NCI-H187 (cell line): ENCODE data around the gene PGR.
"Not testable (repeated sequence)": the region's sequence is repeated elsewhere in the genome, so short reads cannot be mapped to it uniquely, and the experiment has no call there.

ENCODE experiments used
- DNase-seq, 2 experiments: peaks; one replicate each; lab custom pipeline; 2025; lab: John Stamatoyannopoulos, UW

The PGR gene

GRCh38 chr11:101082813-101083212 lies 46.8 kb downstream of the PGR start:
- DNase-seq, result no peak

GRCh38 chr11:101063706-101064105 lies 65.9 kb downstream of the PGR start:
- no peak for DNase-seq

- DNase-seq, result no peak
Measured at GRCh38 chr11:101061606-101062005, 68.0 kb downstream of the PGR start.

- DNase-seq, result no peak
Measured at GRCh38 chr11:101059331-101059730, 70.3 kb downstream of the PGR start.

- DNase-seq, result no peak
Measured at GRCh38 chr11:101053492-101053891, 76.1 kb downstream of the PGR start.

GRCh38 chr11:101051677-101052076 lies 77.9 kb downstream of the PGR start:
- DNase-seq, result no peak

GRCh38 chr11:101049813-101050212 lies 79.8 kb downstream of the PGR start:
- no peak for DNase-seq

- DNase-seq, result no peak
Measured at GRCh38 chr11:101049123-101049522, 80.5 kb downstream of the PGR start.

- DNase-seq, result no peak
Measured at GRCh38 chr11:101048479-101048878, 81.1 kb downstream of the PGR start.

- no peak for DNase-seq
Measured at GRCh38 chr11:101046947-101047346, 82.7 kb downstream of the PGR start.

GRCh38 chr11:101045415-101045814 lies 84.2 kb downstream of the PGR start:
- DNase-seq, result no peak

- DNase-seq, result no peak
Measured at GRCh38 chr11:101043940-101044339, 85.7 kb downstream of the PGR start.

- DNase-seq, result no peak
Measured at GRCh38 chr11:101035872-101036271, 93.7 kb downstream of the PGR start.

- DNase-seq, result no peak
Measured at GRCh38 chr11:101034076-101034475, 95.5 kb downstream of the PGR start.

GRCh38 chr11:101032991-101033390 lies 96.6 kb downstream of the PGR start:
- DNase-seq, result no peak

GRCh38 chr11:101031713-101032112 lies 97.9 kb downstream of the PGR start:
- DNase-seq, result no peak

GRCh38 chr11:101030692-101031091 lies 98.9 kb downstream of the PGR start:
- DNase-seq, result no peak

GRCh38 chr11:101030015-101030414 lies 99.6 kb downstream of the PGR start:
- DNase-seq, result no peak

- DNase-seq, result no peak
Measured at GRCh38 chr11:101028644-101029043, 101.0 kb downstream of the PGR start.

GRCh38 chr11:101022256-101022655 lies 107.4 kb downstream of the PGR start:
- no peak for DNase-seq

GRCh38 chr11:101019870-101020269 lies 109.7 kb downstream of the PGR start:
- DNase-seq, result no peak

GRCh38 chr11:101014600-101015285 lies 114.9 kb downstream of the PGR start:
- DNase-seq, result no peak

- not testable (repeated sequence) for DNase-seq
Measured at GRCh38 chr11:101013702-101014101, 115.9 kb downstream of the PGR start.

GRCh38 chr11:101011881-101012280 lies 117.7 kb downstream of the PGR start:
- no peak for DNase-seq
